Fibroblast of pulmonary artery (primary cell): ENCODE measurements around the gene NRDC.

Experiments
- DNase-seq: peaks from one replicate; pipeline ENCODE4 v3.0.0-alpha.2; 2010; ENCODE audit warnings: low read depth
- H3K4me3 ChIP-seq: replicated peaks from 2 replicates; pipeline ENCODE4 v1.5.1; 2011; ENCODE audit warnings: low read depth, mild to moderate bottlenecking, control low read depth, low read length, moderate library complexity
- TF ChIP-seq, protein P1 (sequence below): IDR thresholded peaks from 2 replicates; pipeline ENCODE4 v1.5.1; 2011; ENCODE audit warnings: mild to moderate bottlenecking, control low read depth, low read length, inconsistent platforms; ENCODE audit errors: missing control alignments

The NRDC gene

DNA sequence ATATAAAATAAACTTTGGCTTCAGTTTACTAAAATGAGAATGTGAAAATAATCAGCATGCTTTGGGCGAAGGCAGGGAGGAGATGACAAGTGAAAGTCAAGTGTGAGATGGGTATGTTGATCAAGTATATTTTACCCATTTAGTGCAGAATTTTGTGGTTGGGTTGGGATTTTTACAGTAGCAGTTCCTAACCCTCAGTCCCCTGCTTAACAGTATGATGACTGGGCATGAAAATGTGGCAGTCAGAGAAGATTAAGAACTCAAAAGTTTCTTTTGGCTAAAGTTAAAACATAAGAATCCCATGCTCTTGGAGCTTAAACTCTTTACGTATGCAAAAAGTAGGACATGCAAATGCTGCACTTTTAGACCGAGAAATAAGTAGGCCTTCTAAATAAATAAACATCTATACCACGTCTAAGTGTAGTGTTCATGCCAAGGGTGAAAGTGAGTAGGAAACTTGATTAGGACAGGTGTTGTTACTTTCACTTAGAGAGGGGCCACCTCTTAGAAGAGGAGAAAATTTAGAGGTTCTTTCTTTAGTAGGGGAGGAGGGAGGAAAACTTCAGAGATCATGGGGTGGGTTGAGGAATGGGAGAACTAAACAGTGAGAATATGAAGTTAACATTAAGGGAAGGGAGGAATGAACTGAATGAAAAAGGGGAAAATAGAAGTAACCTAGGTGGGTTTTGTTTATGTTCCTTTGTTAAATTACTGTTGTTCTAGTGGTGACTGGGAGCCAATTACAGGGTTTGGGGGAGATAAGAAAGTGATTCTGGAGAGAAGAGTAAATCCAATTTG, 133.8 kb downstream of the NRDC start:
- TF ChIP-seq, protein P1, sequence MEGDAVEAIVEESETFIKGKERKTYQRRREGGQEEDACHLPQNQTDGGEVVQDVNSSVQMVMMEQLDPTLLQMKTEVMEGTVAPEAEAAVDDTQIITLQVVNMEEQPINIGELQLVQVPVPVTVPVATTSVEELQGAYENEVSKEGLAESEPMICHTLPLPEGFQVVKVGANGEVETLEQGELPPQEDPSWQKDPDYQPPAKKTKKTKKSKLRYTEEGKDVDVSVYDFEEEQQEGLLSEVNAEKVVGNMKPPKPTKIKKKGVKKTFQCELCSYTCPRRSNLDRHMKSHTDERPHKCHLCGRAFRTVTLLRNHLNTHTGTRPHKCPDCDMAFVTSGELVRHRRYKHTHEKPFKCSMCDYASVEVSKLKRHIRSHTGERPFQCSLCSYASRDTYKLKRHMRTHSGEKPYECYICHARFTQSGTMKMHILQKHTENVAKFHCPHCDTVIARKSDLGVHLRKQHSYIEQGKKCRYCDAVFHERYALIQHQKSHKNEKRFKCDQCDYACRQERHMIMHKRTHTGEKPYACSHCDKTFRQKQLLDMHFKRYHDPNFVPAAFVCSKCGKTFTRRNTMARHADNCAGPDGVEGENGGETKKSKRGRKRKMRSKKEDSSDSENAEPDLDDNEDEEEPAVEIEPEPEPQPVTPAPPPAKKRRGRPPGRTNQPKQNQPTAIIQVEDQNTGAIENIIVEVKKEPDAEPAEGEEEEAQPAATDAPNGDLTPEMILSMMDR: no peak
- DNase-seq: no peak
- H3K4me3 ChIP-seq: no peak overlapping the region

DNA sequence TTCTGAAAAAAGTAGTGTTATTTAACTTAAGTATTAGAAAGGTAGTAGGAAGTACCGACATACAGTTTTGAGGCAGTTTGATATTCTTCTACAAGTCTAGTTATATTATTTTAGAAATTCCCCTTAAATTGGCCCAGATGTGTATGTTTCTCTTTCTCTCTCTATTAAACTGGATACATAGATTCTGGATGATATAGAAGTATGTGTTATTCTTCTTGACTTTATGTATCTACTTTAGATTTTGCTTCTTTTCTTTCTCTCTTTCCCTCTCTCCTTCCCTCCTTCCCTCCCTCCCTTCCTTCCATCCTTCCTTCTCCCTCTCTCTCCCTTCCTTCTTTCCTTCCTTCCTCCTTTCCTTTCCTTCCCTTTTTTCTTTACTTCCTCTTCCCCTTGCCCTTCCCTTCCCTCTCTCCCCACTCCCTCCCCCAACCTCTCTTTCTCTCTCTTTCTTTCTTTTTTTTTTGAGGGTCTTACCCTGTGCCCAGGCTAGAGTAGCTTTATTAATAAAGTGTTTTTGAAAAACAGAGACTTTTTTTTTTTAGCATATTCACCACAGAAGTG, 137.3 kb downstream of the NRDC start:
- no peak for DNase-seq
- TF ChIP-seq, protein P1: no peak
- H3K4me3 ChIP-seq: no peak overlapping the region

DNA sequence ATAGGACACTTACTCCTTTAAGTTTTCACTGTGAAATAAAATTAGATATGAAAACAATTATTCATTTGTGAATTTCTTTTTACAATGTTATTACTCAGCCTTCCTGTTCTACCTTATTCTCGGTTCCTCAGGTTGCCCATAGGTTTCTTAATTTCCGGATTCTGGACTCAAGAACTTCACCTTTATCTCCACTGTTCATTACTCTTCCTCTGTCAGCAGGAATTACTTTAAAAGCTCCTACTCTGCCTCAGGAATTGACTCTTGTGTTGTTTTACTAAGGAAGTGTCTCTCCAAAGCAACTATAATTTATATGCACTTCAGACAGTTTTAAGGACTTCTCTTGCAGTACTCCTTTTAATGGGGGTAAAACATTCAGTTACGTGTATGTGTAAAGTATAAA, 137.9 kb downstream of the NRDC start:
- no peak overlapping the region for H3K4me3 ChIP-seq
- DNase-seq: no peak
- TF ChIP-seq, protein P1: no peak
